Ovary (tissue), 3 donors: ENCODE results near the gene SCAPER.

Source experiments
- CTCF ChIP-seq, 3 donors: fragments of 450-650 bp in 2 of 3; fragments of 200-600 bp in 1 of 3; IDR thresholded peaks; one replicate each; pipeline versions ENCODE4 v1.5.1 to v1.8.0; 2016 to 2022; ENCODE audit warnings: antibody characterized with exemption in 3 of 3, mild to moderate bottlenecking in 1 of 3
- POLR2A ChIP-seq: fragments of 450-650 bp; IDR thresholded peaks from one replicate; pipeline ENCODE4 v1.6.1; 2017; ENCODE audit warnings: antibody characterized with exemption, mild to moderate bottlenecking, moderate library complexity
- donor health status: DM: no; HTN: no; CAD: no.

- TF ChIP-seq CTCF (IDR thresholded peaks at IDR 0.05): no peak
- no peak for TF ChIP-seq POLR2A
Observed at GRCh38 chr15:76334438-76335306, 570.5 kb downstream of the SCAPER start.
